A549 (cell line): ENCODE results near the gene CACUL1.

ENCODE experiments used
- CHD4 ChIP-seq: fragments of 200-600 bp; sonication (generic); IDR thresholded peaks from 2 replicates; pipeline ENCODE4 v1.6.1; 2016; ENCODE audit warnings: antibody characterized with exemption, mild to moderate bottlenecking, borderline replicate concordance
- EHF ChIP-seq: fragments of 250-450 bp; sonication (Bioruptor Pico); IDR thresholded peaks from 2 replicates; pipeline ENCODE4 v1.5.0; 2020; ENCODE audit warnings: mild to moderate bottlenecking
- ESRRA ChIP-seq: fragments of 150-350 bp; IDR thresholded peaks from 2 replicates; pipeline ENCODE4 v1.6.1; 2014; ENCODE audit warnings: mild to moderate bottlenecking, low read length, borderline replicate concordance
- HOXB5 ChIP-seq: fragments of 250-450 bp; sonication (Bioruptor Pico); IDR thresholded peaks from 2 replicates; pipeline ENCODE4 v1.5.0; 2020; ENCODE audit warnings: mild to moderate bottlenecking, moderate library complexity
- KDM5A ChIP-seq: fragments of 200-600 bp; sonication (generic); IDR thresholded peaks from 2 replicates; pipeline ENCODE4 v1.6.1; 2016; ENCODE audit warnings: antibody characterized with exemption, mild to moderate bottlenecking
- MAFK ChIP-seq: fragments of 450-650 bp; IDR thresholded peaks from 2 replicates; pipeline ENCODE4 v1.6.1; 2014; ENCODE audit not compliant: partially characterized antibody
- NPAS2 ChIP-seq: fragments of 250-450 bp; sonication (Bioruptor Pico); IDR thresholded peaks from 2 replicates; pipeline ENCODE4 v1.8.0; 2022; ENCODE audit warnings: mild to moderate bottlenecking, moderate library complexity, borderline replicate concordance
- POLR2A ChIP-seq: IDR thresholded peaks from 2 replicates; pipeline ENCODE4 v1.6.1; 2012; ENCODE audit warnings: mild to moderate bottlenecking, low read length
- RAD21 ChIP-seq, 2 experiments: fragments of >200 bp in 1 of 2; sonication (Bioruptor Twin) in 1 of 2; formaldehyde crosslinking in 1 of 2; IDR thresholded peaks in 1 of 2; conservative IDR thresholded peaks in 1 of 2; 2 replicates in 1 of 2; 3 replicates in 1 of 2; pipeline ENCODE4 v1.6.1; 2012 to 2018; ENCODE audit warnings: inconsistent platforms in 1 of 2
- RFX5 ChIP-seq: fragments of 450-650 bp; IDR thresholded peaks from 2 replicates; pipeline ENCODE4 v1.7.1; 2014; ENCODE audit warnings: antibody characterized with exemption, mild to moderate bottlenecking, moderate library complexity
- SMC3 ChIP-seq: fragments of >200 bp; sonication (Bioruptor Twin); formaldehyde crosslinking; IDR thresholded peaks from 3 replicates; pipeline ENCODE4 v1.6.1; 2018; ENCODE audit warnings: inconsistent platforms
- TF ChIP-seq, protein P1 (sequence below): fragments of 250-450 bp; sonication (Bioruptor Pico); IDR thresholded peaks from 2 replicates; pipeline ENCODE4 v1.5.0; 2021; ENCODE audit warnings: mild to moderate bottlenecking, moderate library complexity, borderline replicate concordance
- TF ChIP-seq, protein P2 (sequence below): fragments of >200 bp; sonication (Bioruptor Twin); formaldehyde crosslinking; IDR thresholded peaks from 3 replicates; pipeline ENCODE4 v1.5.1; 2016
- TF ChIP-seq, protein P3 (sequence below): fragments of 200-600 bp; sonication (generic); IDR thresholded peaks from 2 replicates; pipeline ENCODE4 v1.6.1; 2016; ENCODE audit warnings: antibody characterized with exemption, mild to moderate bottlenecking, moderate library complexity

DNA sequence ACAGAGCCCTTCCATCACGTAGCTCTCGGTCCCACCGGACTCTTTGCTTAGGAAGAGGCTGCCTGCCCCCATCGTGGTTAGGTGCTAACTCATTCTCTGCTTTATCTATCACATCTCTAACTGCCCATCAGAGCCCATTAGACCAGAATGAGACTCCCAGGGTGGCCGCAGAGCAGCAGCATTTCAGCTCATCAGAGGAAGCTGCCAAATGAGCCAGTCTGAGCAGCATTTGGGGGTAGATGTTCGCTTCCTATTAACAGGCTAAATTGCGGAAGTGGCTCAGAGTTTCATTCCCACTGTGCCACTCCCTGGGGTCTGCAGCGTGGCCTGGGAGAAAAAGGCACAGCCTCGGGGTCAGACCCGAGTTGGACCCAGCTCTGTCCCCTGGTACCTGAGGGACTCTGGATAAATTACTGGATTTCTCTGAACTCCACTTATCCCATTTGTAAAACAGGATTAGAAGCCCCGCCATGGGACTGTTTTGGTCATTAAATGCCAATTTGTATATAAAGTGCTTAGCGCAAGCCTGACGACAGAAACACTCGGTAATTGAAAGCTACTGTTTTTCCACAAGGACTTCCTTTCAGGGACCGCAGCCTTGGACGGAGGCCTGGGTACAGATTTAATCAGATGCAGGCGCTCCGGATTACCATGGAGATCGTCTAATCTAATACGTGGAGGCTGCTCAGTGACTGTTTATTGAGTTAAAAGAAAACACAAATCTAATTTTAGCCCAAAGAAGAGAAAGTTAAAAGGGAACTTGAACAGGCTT is 85.6 kb downstream of the CACUL1 start:
- TF ChIP-seq, protein P1, sequence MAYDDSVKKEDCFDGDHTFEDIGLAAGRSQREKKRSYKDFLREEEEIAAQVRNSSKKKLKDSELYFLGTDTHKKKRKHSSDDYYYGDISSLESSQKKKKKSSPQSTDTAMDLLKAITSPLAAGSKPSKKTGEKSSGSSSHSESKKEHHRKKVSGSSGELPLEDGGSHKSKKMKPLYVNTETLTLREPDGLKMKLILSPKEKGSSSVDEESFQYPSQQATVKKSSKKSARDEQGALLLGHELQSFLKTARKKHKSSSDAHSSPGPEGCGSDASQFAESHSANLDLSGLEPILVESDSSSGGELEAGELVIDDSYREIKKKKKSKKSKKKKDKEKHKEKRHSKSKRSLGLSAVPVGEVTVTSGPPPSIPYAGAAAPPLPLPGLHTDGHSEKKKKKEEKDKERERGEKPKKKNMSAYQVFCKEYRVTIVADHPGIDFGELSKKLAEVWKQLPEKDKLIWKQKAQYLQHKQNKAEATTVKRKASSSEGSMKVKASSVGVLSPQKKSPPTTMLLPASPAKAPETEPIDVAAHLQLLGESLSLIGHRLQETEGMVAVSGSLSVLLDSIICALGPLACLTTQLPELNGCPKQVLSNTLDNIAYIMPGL (CRISPR knock-in tag): no peak
- TF ChIP-seq POLR2A: no peak
- TF ChIP-seq, protein P2, sequence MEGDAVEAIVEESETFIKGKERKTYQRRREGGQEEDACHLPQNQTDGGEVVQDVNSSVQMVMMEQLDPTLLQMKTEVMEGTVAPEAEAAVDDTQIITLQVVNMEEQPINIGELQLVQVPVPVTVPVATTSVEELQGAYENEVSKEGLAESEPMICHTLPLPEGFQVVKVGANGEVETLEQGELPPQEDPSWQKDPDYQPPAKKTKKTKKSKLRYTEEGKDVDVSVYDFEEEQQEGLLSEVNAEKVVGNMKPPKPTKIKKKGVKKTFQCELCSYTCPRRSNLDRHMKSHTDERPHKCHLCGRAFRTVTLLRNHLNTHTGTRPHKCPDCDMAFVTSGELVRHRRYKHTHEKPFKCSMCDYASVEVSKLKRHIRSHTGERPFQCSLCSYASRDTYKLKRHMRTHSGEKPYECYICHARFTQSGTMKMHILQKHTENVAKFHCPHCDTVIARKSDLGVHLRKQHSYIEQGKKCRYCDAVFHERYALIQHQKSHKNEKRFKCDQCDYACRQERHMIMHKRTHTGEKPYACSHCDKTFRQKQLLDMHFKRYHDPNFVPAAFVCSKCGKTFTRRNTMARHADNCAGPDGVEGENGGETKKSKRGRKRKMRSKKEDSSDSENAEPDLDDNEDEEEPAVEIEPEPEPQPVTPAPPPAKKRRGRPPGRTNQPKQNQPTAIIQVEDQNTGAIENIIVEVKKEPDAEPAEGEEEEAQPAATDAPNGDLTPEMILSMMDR: no peak
- TF ChIP-seq SMC3: no peak
- TF ChIP-seq MAFK: no peak
- no peak for TF ChIP-seq HOXB5
- TF ChIP-seq, protein P3, sequence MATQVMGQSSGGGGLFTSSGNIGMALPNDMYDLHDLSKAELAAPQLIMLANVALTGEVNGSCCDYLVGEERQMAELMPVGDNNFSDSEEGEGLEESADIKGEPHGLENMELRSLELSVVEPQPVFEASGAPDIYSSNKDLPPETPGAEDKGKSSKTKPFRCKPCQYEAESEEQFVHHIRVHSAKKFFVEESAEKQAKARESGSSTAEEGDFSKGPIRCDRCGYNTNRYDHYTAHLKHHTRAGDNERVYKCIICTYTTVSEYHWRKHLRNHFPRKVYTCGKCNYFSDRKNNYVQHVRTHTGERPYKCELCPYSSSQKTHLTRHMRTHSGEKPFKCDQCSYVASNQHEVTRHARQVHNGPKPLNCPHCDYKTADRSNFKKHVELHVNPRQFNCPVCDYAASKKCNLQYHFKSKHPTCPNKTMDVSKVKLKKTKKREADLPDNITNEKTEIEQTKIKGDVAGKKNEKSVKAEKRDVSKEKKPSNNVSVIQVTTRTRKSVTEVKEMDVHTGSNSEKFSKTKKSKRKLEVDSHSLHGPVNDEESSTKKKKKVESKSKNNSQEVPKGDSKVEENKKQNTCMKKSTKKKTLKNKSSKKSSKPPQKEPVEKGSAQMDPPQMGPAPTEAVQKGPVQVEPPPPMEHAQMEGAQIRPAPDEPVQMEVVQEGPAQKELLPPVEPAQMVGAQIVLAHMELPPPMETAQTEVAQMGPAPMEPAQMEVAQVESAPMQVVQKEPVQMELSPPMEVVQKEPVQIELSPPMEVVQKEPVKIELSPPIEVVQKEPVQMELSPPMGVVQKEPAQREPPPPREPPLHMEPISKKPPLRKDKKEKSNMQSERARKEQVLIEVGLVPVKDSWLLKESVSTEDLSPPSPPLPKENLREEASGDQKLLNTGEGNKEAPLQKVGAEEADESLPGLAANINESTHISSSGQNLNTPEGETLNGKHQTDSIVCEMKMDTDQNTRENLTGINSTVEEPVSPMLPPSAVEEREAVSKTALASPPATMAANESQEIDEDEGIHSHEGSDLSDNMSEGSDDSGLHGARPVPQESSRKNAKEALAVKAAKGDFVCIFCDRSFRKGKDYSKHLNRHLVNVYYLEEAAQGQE: no peak
- TF ChIP-seq RFX5: no peak
- no peak for TF ChIP-seq CHD4
- TF ChIP-seq NPAS2 (CRISPR knock-in tag): no peak
- no peak for TF ChIP-seq RAD21 (conservative IDR thresholded peaks at IDR 0.05 in 1 of 2, IDR thresholded peaks at IDR 0.05 in 1 of 2)
- no peak for TF ChIP-seq EHF (CRISPR knock-in tag)
- TF ChIP-seq ESRRA: no peak
- TF ChIP-seq KDM5A: no peak
